Mucosa of descending colon (tissue), 3 donors: ENCODE data around the gene STK25. TPM values are rescaled to one million over a fixed set of nuclear protein-coding genes. Genes with fewer than 3 reads are reported as not detected.

Experiments used
- ATAC-seq: fragments of 200-7000 bp; cut with Tn5 transposase; one replicate; pipeline ENCODE4 v1.9.1; 2020; ENCODE audit warnings: mild to moderate bottlenecking, moderate library complexity
- DNase-seq, 3 donors: peaks; one replicate each; pipeline ENCODE4 v3.0.0-alpha.2; 2020
- H3K36me3 ChIP-seq: fragments of 200-600 bp; one replicate; pipeline ENCODE4 v1.8.0; 2021; ENCODE audit warnings: low read depth, mild to moderate bottlenecking
- H3K4me1 ChIP-seq: fragments of 200-600 bp; one replicate; pipeline ENCODE4 v1.8.0; 2021; ENCODE audit warnings: low read depth, mild to moderate bottlenecking
- H3K4me3 ChIP-seq: fragments of 200-600 bp; one replicate; pipeline ENCODE4 v1.8.0; 2021; ENCODE audit warnings: mild to moderate bottlenecking
- H3K9me3 ChIP-seq: fragments of 200-600 bp; one replicate; pipeline ENCODE4 v1.8.0; 2021; ENCODE audit warnings: mild to moderate bottlenecking
- intact Hi-C, 2 donors: fragments of 100-400 bp; cut with DNase I in 1 of 2; cut with micrococcal nuclease in 1 of 2; formaldehyde crosslinking; loops; one replicate each; pipeline versions ENCODE4 v1.11.0 to v1.11.1; 2022; cut with DNase I, micrococcal nuclease
- total RNA-seq, 3 donors: library from RNA; stranded (reverse); fragmentation: NEBNext Ultra II Directional in 2 of 3; extraction: Animal tissue kit (Norgen Biotek cat#: 25700) in 2 of 3; gene quantifications; one replicate each; pipeline versions ENCODE4 v1.2.1 to v1.2.4, GENCODE V29; 2021 to 2023
- TF ChIP-seq, protein P1 (sequence below): fragments of 200-600 bp; IDR thresholded peaks from one replicate; pipeline ENCODE4 v1.8.0; 2022; ENCODE audit warnings: antibody characterized with exemption, mild to moderate bottlenecking
- donor health status: DM: no; HTN: no; CAD: no; lungs with moderate emphysema.
- donor health status: DM: no; HTN: no; CAD: no.
- donor health status: DM: no; HTN: yes; CAD: no.

The STK25 gene
- total RNA-seq, 3 donors from 2014 or later, result 89.8 to 137 (median 129) TPM

- no peak for DNase-seq
- no peak overlapping the region for H3K4me3 ChIP-seq
- H3K36me3 ChIP-seq, result no peaks in the 10 kb centered on the region
- intact Hi-C loops, result no loop called here
- TF ChIP-seq, protein P1, sequence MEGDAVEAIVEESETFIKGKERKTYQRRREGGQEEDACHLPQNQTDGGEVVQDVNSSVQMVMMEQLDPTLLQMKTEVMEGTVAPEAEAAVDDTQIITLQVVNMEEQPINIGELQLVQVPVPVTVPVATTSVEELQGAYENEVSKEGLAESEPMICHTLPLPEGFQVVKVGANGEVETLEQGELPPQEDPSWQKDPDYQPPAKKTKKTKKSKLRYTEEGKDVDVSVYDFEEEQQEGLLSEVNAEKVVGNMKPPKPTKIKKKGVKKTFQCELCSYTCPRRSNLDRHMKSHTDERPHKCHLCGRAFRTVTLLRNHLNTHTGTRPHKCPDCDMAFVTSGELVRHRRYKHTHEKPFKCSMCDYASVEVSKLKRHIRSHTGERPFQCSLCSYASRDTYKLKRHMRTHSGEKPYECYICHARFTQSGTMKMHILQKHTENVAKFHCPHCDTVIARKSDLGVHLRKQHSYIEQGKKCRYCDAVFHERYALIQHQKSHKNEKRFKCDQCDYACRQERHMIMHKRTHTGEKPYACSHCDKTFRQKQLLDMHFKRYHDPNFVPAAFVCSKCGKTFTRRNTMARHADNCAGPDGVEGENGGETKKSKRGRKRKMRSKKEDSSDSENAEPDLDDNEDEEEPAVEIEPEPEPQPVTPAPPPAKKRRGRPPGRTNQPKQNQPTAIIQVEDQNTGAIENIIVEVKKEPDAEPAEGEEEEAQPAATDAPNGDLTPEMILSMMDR, result no peak
- no peaks in the 10 kb centered on the region for H3K9me3 ChIP-seq
- no peak for ATAC-seq
- H3K4me1 ChIP-seq, result peaks cover 7% of the 10 kb centered on the region
Observed at GRCh38 chr2:241535871-241536655, 27.7 kb upstream of the STK25 start.

GRCh38 chr2:241534701-241535375, 26.5 kb upstream of the STK25 start:
- H3K9me3 ChIP-seq, result no peaks in the 10 kb centered on the region
- ATAC-seq, result no peak
- H3K4me3 ChIP-seq, result no peak overlapping the region
- no peaks in the 10 kb centered on the region for H3K4me1 ChIP-seq
- no peaks in the 10 kb centered on the region for H3K36me3 ChIP-seq
- intact Hi-C loops, result no loop called here
- TF ChIP-seq, protein P1, result no peak
- no peak for DNase-seq

GRCh38 chr2:241534293-241534692, 25.9 kb upstream of the STK25 start:
- DNase-seq (no peak), ATAC-seq (no peak)
- no peaks in the 10 kb centered on the region for H3K36me3 ChIP-seq
- H3K9me3 ChIP-seq, result no peaks in the 10 kb centered on the region
- no peaks in the 10 kb centered on the region for H3K4me1 ChIP-seq
- TF ChIP-seq, protein P1, result no peak
- H3K4me3 ChIP-seq, result no peak overlapping the region
- intact Hi-C loops, result no loop called here

- H3K36me3 ChIP-seq, result no peaks in the 10 kb centered on the region
- H3K9me3 ChIP-seq, result no peaks in the 10 kb centered on the region
- ATAC-seq, result no peak
- TF ChIP-seq, protein P1, result no peak
- intact Hi-C loops, result no loop called here
- no peak for DNase-seq
- no peak overlapping the region for H3K4me3 ChIP-seq
- H3K4me1 ChIP-seq, result no peaks in the 10 kb centered on the region
Observed at GRCh38 chr2:241532733-241533601, 24.6 kb upstream of the STK25 start.

GRCh38 chr2:241532168-241532567, 23.8 kb upstream of the STK25 start:
- H3K4me3 ChIP-seq, result no peak overlapping the region
- intact Hi-C loops, result no loop called here
- no peak for ATAC-seq
- no peaks in the 10 kb centered on the region for H3K4me1 ChIP-seq
- no peak for DNase-seq
- no peaks in the 10 kb centered on the region for H3K9me3 ChIP-seq
- TF ChIP-seq, protein P1, result no peak
- no peaks in the 10 kb centered on the region for H3K36me3 ChIP-seq
